Stimulated activated CD4-positive, alpha-beta T cell treated with anti-CD3 and anti-CD28 coated beads, Interleukin-4, amount 100 ng/mL, for 4 hours (primary cell): ENCODE results near the gene ARHGEF12.

ENCODE experiments used
- DNase-seq, 2 experiments: peaks; one replicate each; pipeline ENCODE4 v3.0.0-alpha.2; 2020

Gene ARHGEF12

DNA sequence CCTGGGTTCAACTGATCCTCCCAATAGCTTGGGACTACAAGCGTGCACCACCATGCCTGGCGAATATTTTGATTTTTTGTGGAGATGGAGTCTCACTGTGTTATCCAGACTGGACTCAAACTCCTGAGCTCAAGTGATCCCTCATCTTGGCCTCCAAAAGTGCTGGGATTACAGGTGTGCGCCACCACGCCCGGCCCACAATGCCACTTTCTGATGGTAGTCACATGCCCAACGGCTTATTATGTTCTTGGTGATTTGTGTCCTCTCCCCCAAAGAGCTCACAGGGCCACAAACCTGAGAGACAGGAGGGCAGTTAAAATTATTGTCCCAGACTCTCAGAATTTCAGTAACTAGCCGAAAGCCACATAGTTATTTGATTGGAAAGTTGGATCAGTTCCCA lies 185.0 kb downstream of the ARHGEF12 start:
- DNase-seq, result no peak

DNA sequence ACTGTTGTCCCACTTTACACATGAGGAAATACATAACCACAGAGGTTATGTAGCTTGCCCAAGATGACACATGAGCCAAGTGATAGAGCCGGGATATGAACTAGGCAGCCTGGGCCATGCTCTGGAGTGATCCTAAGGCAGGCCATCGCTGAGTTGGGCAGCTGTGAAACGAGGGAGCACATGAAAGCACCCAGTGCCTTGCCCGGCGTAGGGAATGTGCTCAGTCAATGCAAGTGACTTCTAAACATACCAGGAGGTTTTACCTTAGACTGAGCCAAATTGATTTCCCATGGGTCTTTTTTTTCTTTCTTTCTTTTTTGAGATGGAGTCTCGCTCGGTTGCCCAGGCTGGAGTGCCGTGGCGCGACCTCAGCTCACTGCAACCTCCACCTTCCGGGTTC lies 185.8 kb downstream of the ARHGEF12 start:
- no peak for DNase-seq

DNA sequence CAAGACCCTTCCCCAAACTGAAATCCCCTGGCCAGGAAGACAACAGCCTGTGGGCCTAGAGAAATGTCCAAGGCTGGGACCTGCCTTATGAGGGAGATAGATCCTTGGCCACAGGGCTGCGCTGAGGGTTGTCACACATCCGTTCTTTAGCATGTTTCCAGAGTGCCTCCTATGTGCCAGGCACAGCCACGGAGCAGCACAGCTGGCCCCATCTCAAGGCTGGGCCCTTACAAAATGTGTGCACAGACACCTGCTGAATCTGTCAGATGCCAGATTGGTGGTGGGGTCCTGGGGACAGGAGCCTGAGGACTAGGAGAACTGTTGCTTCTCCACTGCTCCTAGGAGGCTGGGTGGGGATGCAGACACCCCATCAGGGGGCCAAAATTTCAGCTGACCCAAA lies 186.5 kb downstream of the ARHGEF12 start:
- DNase-seq, result no peak

- no peak for DNase-seq
Observed at GRCh38 chr11:120523196-120523595, 187.0 kb downstream of the ARHGEF12 start.

DNA sequence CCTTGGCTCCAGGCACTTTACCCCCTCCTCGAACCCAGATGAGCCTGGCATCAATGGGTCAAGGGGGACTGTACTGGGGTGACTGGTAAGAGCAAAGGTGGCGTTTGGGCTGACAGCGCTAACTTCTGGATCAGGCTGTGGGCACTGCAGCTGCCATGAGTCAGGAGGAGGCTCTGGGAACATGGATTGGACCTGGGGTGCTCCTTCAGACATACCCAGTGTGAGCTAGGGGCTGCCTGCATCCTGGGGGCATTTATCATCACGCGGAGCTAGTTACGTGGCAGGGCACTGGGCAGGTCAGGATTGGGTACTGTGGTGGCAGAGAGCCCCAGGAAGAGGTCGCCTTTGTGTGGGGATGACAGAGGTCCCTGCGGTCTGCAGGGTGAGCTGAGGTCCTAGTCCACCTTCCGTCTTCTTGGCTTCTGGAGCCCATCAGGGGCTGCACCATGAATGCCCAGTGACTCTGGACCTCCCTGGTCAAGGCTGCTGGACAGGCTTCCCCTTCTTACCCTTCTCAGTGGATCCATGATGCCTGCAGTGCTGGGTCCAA lies 188.4 kb downstream of the ARHGEF12 start:
- DNase-seq, result no peak

GRCh38 chr11:120525261-120526171 lies 189.3 kb downstream of the ARHGEF12 start:
- DNase-seq, result no peak

GRCh38 chr11:120526241-120526640 lies 190.0 kb downstream of the ARHGEF12 start:
- DNase-seq, result no peak

GRCh38 chr11:120527111-120527761 lies 191.0 kb downstream of the ARHGEF12 start:
- no peak for DNase-seq

- DNase-seq, result no peak
Observed at GRCh38 chr11:120528749-120529148, 192.5 kb downstream of the ARHGEF12 start.

DNA sequence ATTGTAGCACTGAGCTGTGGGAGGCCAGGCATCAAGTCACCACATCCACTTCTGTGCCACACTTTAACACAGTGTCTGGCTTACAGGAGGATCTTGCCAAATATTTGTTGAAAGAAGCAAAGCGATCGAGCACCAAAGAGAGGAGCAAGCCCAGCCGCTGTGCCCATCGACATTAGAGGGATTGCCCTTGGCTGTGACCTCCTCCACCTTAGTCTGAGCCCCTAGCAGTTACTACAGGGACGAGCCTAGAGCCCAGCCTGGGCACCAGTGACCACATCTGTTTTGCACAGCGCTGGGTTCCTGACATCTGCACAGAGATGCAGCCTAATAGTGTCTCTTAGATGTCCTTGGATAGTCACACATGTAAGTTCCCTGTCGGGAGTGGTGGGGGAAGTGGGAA lies 193.0 kb downstream of the ARHGEF12 start:
- DNase-seq, result no peak

DNA sequence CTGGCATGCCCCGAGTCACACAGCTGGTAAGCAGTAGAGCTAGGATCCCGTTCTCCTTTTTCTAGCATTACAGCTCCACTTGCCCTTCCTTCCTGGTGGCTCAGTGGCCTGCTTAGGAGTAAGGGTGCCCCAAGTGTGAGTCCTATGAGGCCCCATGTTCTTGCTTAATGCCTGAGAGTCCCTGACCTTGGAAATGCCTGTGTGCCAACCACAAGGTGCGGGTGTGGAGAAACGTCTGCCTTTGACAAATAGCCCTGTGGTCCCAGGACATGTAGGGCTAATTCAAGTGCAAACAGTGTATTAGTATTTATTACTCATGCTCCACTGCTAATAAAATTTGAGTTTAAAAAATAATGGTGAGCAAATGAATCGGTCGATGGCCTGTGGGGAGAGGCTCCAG lies 193.7 kb downstream of the ARHGEF12 start:
- no peak for DNase-seq

GRCh38 chr11:120532082-120532831 lies 196.0 kb downstream of the ARHGEF12 start:
- no peak for DNase-seq

DNA sequence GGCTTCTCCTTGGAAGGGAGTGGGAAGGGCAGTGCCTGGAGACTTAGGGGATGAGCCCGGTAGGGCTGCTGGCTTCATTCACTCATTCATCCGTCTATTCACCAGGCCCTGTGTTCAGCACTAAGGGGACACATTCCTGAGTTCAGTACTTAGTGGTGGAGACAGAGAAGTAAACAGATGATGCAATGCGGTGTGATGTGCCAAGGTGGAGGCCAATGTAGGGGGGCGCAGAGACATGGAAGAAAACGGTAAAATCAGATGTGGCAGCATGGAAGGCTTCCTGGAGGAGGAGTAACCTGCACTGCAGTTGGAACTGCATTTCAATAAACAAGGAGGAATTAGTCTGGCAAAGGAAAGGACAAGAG lies 196.6 kb downstream of the ARHGEF12 start:
- no peak for DNase-seq

DNA sequence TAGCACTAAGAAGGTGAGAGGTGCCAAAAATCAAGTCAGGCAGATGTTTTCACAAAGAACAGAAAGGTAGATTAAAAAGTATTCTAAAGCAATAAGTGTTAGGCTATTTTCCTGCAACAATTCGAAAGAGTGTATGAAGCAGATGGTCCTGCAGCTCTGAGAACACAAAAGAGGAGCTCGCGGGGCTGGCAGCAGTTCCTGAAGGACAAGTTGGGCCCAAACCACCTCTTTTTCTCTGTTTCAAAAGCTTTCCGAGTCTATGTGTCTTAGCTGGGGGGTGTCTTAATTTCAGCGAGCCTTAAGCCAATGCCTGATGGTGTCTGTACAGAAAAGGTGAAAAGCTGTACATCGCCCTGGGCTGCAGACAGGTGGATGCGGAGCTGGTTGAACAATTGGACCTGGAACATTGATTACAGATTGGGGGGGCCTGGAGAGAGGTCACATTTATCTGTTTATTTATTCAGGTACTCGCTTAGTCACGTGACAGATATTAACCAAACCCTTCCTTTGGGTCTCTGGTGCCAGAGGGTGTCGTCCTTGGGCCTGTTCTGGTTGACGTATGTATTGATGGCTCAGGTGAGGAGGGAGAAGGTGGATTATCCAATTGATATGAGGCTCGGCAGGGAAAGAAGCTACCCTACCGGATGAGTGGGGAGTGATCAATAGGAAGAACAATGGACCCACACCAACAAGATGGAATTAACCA lies 200.0 kb downstream of the ARHGEF12 start:
- DNase-seq, result no peak

- no peak for DNase-seq
Observed at GRCh38 chr11:120536797-120537169, 200.6 kb downstream of the ARHGEF12 start.

DNA sequence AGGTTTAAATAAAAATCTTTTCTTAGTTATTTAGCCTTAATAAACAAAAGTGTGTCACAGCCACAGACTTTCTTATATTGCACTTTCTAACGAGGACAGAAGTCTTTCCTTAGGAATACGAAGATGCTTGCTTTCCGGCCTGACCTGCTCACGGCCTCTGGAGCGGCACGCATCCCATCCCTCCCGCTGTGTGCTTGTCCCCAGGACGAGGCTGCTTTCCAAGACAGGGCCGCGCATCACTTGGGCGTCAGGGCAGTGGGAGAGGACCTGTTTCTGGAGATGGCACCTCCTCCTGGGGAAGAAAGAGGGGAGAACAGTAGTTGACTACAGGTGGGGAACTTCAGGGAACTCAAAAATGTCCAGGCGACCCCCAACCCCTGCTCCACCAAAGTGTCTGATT lies 201.8 kb downstream of the ARHGEF12 start:
- DNase-seq, result no peak

DNA sequence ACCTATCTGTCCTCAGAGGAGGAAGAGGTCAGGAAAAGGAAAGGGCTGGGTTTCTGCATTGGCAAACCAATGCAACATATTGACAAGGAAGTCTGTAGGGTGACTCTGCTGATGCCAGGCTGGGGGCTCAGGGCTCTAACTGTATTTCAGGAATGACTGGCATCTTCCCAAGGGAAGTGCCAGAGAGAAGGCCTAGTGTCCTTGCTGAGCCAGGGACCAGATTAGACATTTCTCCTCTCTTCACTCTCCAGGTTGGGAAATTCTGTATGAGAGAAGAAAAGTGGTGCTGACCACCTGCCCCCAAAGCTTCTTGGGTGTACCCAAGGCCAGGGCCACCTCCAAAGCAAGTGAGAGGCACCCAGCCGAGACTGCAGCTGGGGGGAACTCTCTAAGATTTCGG lies 202.5 kb downstream of the ARHGEF12 start:
- no peak for DNase-seq
